ENCODE measurements around the gene TBCK. TPM values are rescaled to one million over a fixed set of nuclear protein-coding genes. Genes with fewer than 3 reads are reported as not detected.

Gene TBCK
- total and polyA plus RNA-seq, 9 of the 15 experiments (the other 6 are each of a cell fraction or from before 2014, with no cell fraction given): 5.3 to 26.6 (median 16.2) TPM

- TF ChIP-seq E2F6 (IDR thresholded peaks at IDR 0.05; ENCODE audit: borderline replicate concordance in 1 of 2, extremely low read depth in 1 of 2, insufficient read depth in 1 of 2, insufficient read length in 1 of 2, low read depth in 1 of 2, low read length in 1 of 2, poor library complexity in 1 of 2, severe bottlenecking in 1 of 2) (no peak), CTCFL (IDR thresholded peaks at IDR 0.05; ENCODE audit: borderline replicate concordance, insufficient read depth, low read depth, low read length, poor library complexity, severe bottlenecking) (no peak), ZNF512 (tag; IDR thresholded peaks at IDR 0.05) (no peak), ILK (tag; IDR thresholded peaks at IDR 0.05; ENCODE audit: borderline replicate concordance, low read depth) (no peak), ZNF232 (CRISPR knock-in tag; IDR thresholded peaks at IDR 0.05) (no peak), CCAR2 (IDR thresholded peaks at IDR 0.05; ENCODE audit: low read depth, low read length) (no peak), MAFF (IDR thresholded peaks at IDR 0.05; ENCODE audit: low read length) (no peak), CHD1 (IDR thresholded peaks at IDR 0.05; ENCODE audit: low read length) (no peak)
- TF ChIP-seq, protein P1, sequence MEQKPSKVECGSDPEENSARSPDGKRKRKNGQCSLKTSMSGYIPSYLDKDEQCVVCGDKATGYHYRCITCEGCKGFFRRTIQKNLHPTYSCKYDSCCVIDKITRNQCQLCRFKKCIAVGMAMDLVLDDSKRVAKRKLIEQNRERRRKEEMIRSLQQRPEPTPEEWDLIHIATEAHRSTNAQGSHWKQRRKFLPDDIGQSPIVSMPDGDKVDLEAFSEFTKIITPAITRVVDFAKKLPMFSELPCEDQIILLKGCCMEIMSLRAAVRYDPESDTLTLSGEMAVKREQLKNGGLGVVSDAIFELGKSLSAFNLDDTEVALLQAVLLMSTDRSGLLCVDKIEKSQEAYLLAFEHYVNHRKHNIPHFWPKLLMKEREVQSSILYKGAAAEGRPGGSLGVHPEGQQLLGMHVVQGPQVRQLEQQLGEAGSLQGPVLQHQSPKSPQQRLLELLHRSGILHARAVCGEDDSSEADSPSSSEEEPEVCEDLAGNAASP (IDR thresholded peaks at IDR 0.05): no peak
These were observed 14.0 kb downstream of the TBCK start (continued) for GRCh38 chr4:106302062-106302438.

All from K562 (cell line).